Frontal cortex (tissue), 4 donors: Measurements from ENCODE around the gene GIGYF1. TPM values are rescaled to one million over a fixed set of nuclear protein-coding genes. Genes with fewer than 3 reads are reported as not detected.

Experiments used
- DNase-seq, 2 donors: peaks; one replicate each; pipeline ENCODE4 v3.0.0; 2012; ENCODE audit warnings: low spot score in 2 of 2
- FAIRE-seq: peaks from 2 replicates; lab custom pipeline; 2012; peaks lifted over from hg19 to GRCh38; lab: Jason Lieb, UNC
- total RNA-seq: library from RNA; depleted of rRNA; stranded (reverse); fragments of >200 nt; gene quantifications from one replicate; pipeline ENCODE4 v1.2.3, GENCODE V29; 2014
- donor health status: control.
- donor health status: control.
- donor health status: control.

GIGYF1 gene
- total RNA-seq, 1 donor from 2014 or later = 15.1 TPM

DNA sequence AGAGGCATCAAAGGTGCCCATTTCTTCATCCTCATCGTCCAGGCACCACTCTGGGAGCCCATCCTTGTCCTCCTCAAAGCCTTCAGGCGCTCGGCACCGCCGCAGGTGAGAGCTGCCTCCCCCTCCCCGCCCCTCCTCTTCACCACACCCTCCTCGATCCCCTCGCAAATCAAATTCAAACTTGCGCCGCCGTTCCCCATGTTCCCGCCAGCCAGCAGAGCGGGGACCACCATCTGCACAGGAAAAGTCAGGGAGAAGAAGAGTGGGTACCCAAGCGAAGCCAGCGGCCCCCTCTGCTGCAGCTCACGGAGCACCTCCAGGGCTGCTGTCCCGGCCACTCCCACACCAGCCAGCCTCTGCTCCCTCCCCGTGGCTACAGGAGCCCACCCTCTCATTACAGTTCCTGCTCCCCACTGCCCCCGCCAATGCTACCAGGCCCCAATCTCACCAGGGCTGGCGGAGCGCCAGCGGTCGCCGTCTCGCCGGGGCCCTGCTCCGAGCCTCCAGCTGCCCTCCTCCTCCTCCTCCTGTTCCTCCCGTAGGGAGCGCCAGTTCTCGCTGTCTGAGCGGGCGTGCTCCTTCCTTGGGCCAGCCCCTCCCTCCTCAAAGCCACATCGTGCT, 7.7 kb downstream of the GIGYF1 start:
- FAIRE-seq (no peak), DNase-seq (no peak)

GRCh38 chr7:100685631-100686145, 8.4 kb downstream of the GIGYF1 start:
- DNase-seq = peak in 1 of 2 donors; percentile 16
- no peak for FAIRE-seq

GRCh38 chr7:100685049-100685605, 8.9 kb downstream of the GIGYF1 start:
- FAIRE-seq (no peak), DNase-seq (peak; percentile 11 to 30)

- FAIRE-seq = no peak
- peak in 1 of 2 donors; percentile 28 for DNase-seq
Measured at GRCh38 chr7:100684534-100685042, 9.5 kb downstream of the GIGYF1 start.

GRCh38 chr7:100683659-100684533, 10.2 kb downstream of the GIGYF1 start:
- FAIRE-seq (no peak), DNase-seq (peak; percentile 16 to 27)

DNA sequence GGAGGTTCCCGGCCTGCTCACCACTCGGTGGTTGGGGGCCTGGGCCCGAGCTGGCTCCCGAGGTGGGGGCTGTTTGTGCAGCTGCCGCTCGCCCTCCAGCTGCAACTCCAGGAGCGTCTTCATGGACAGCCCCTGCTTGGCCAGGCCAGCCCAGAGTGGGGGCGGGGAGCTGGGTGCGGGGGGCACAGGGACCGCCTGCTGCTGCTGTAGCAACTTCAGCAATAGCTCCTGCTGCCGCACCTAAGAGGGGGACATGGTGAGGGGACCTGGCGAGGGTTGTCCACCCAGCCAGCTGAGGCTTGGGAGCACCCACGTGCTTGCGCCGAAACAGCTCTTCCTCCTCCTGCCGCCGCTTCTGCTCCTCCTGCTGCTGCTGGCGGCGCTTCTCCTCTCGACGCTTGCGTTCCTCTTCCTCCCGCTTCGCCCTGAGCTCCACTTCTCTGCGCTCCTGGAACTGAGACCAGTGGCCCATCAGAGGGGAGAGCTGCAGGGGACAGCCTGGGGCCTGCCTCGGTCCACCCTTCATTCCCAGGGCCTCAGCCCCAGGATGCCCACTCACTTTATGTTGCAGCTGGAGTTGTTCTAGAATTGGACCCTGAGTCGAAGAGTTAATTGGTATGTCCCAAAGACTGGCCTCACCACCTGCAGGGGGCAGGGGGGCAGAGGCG, 10.9 kb downstream of the GIGYF1 start:
- peak; percentile 20 to 27 for DNase-seq
- no peak for FAIRE-seq

- peak in 1 of 2 donors; percentile 36 for DNase-seq
- no peak for FAIRE-seq
Measured at GRCh38 chr7:100682228-100682741, 11.8 kb downstream of the GIGYF1 start.

- FAIRE-seq (no peak), DNase-seq (peak; percentile 13 to 26)
Measured at GRCh38 chr7:100681491-100682227, 12.4 kb downstream of the GIGYF1 start.

DNA sequence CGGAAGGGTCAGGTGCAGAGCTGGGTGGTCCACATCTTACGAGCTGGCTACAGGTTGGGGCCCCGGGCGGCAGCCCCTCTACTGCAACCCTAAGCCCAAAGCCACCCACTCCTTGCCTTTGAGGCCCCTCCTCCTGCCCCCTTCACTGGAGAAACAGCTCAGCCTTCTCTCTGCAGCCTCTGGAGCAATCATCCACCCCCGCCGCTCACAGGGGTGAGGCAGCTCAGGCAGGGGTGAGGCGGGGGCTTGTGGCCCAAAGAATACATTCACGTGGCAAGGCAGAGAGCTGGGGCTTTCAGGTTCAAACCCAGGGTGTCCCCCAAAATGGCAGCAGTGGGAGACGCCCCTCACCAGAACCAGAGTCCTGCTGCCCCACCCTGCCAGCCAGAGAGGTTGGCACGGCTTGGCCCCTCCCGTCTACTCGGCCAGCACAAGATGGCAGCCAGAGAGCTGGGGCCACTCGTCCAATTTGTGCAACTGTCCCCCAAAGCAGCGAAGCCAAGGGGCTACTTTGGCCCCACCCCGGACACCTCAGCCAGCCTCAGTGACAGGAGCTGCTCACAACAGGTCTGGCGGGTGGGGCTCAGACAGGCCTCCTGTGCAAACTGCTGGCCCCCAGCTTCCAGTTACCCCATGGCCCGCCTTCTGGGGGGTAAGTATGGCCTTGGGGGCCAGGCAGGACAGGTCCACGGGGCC, 13.3 kb downstream of the GIGYF1 start:
- DNase-seq (peak; percentile 16 to 30), FAIRE-seq (no peak)

DNA sequence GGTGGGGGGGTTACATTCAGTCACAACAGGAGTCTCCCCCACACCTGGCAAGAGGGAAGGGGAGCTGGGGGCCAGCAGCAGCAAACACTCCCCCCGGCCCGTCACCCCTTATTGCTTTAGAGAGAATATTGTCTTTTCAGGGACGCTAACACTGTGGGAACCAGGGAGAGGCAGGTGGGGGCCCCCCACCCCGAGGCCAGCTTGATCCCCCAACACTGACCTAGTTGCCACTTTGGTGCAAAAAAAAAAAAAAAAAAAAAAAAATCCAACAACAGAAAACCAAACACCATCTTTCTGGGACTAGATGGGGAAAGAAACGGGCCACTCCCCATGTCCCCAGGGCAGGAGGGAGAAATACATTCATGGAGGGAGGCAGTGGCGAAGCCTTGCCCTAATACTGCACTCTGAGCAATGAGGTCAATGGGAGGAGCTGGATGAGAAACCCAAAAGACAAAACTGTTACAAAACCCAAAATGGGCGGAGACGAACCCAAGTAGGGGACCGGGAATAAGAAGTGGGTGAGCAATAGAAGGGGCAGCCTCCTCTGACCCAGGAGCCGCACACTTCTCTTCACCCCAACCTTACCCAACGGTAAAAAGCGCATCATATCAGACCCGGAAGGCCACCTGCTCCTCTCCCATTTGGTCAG, 14.0 kb downstream of the GIGYF1 start:
- DNase-seq (peak; percentile 47 to 58), FAIRE-seq (no peak)

GRCh38 chr7:100679129-100679926, 14.7 kb downstream of the GIGYF1 start:
- DNase-seq (peak; percentile 18 to 46), FAIRE-seq (no peak)

DNA sequence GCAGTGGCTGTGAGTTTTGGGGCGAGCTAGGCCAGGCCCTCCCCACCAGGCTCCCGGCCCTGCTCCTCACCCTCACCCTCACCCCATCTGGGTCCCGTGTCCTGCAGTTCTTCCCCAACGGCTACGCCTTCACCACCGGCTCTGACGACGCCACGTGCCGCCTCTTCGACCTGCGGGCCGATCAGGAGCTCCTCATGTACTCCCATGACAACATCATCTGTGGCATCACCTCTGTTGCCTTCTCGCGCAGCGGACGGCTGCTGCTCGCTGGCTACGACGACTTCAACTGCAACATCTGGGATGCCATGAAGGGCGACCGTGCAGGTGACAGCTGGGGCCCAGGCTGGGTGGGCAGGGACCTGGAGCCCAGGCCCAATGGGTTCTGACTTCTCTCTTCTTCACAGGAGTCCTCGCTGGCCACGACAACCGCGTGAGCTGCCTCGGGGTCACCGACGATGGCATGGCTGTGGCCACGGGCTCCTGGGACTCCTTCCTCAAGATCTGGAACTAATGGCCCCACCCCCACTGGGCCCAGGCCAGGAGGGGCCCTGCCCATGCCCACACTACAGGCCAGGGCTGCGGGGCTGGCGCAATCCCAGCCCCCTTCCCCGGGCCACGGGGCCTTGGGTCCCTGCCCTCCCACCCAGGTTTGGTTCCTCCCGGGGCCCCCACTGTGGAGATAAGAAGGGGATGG, 15.6 kb downstream of the GIGYF1 start:
- FAIRE-seq = no peak
- DNase-seq = peak; percentile 24 to 44

DNA sequence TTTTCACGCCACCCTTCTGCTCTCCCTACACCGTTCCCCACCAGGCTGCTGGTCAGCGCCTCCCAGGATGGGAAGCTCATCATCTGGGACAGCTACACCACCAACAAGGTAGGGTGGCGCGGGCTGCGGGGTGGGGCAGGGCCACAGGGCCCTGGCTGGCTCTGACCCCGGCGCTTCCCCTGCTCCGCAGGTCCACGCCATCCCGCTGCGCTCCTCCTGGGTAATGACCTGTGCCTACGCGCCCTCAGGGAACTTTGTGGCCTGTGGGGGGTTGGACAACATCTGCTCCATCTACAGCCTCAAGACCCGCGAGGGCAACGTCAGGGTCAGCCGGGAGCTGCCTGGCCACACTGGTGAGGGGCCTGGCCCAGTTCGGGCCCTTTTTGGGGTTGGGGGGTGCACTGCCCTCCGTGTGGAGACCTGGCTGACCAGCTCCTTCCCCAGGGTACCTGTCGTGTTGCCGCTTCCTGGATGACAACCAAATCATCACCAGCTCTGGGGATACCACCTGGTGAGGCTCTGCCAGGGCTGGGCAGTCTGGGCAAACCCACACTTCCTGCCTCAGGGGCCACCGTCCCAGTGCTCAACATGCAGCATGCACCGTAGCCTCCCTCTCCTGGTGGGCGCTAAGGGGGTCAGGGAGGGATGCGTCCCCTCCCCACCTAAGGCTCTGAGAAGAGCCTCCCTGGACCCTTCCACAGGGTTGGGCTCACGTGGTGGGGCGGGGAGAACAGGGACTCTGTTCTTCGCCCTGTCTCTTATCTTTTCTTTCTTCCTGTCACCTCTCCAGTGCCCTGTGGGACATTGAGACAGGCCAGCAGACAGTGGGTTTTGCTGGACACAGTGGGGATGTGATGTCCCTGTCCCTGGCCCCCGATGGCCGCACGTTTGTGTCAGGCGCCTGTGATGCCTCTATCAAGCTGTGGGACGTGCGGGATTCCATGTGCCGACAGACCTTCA, 16.5 kb downstream of the GIGYF1 start:
- FAIRE-seq = no peak

DNA sequence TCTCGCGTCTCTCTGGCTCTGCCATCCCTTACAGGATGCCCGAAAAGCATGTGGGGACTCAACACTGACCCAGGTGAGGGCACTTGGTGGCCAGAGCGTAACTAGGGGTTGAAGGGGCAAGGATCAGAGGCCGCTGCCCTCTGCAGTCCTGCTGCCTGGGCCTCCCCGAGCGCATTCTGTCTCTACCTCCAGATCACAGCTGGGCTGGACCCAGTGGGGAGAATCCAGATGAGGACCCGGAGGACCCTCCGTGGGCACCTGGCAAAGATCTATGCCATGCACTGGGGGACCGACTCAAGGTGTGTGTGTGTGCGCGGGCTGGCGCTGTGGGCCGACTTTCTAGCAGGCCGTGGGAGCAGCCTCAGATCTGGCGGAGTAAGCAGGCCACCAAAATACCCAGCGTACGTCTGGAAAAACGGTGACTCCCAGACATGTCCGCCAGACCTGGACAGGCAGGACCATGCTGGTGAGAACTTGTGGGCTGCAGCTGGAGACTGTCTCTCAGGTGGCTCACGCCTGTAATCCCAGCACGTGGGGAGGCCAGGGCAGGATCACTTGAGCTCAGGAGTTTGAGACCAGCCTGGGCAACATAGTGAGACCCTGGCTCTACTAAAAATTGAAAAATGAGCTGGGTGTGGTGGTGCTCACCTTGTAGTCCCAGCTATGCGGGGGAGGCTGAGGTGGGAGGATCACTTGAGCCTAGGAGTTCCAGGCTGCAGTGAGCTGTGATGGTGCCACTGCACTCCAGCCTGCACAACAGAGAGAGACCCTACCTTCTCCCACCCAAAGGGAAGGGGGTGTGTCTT, 17.3 kb downstream of the GIGYF1 start:
- FAIRE-seq = no peak
- DNase-seq = peak; percentile 10 to 30

More for the DNA sequence above, 16.5 kb downstream of the GIGYF1 start:
- DNase-seq = peak; percentile 10 to 27
